ENCODE measurements around the gene PARD3B.
A peak's percentile ranks its signal among the peaks of the same experiment; 100 is the strongest.

PARD3B gene

GRCh38 chr2:204529795-204530463 lies 15.3 kb upstream of the PARD3B start:
- DNase-seq (ENCODE audit: low read depth) = no peak
- no peak for TF ChIP-seq CTCF (IDR thresholded peaks at IDR 0.05; ENCODE audit: low read length, missing control alignments)
- H3K4me3 ChIP-seq (replicated peaks; ENCODE audit: low read depth, low read length) = no peak overlapping the region

- H3K4me3 ChIP-seq (replicated peaks; ENCODE audit: low read depth, low read length) = no peak overlapping the region
- TF ChIP-seq CTCF (IDR thresholded peaks at IDR 0.05; ENCODE audit: low read length, missing control alignments) = no peak
- no peak for DNase-seq (ENCODE audit: low read depth)
These were observed 14.8 kb upstream of the PARD3B start for GRCh38 chr2:204530464-204530805.

- TF ChIP-seq CTCF (IDR thresholded peaks at IDR 0.05; ENCODE audit: low read length, missing control alignments) = no peak
- no peak overlapping the region for H3K4me3 ChIP-seq (replicated peaks; ENCODE audit: low read depth, low read length)
- DNase-seq (ENCODE audit: low read depth) = no peak
These were observed 11.5 kb upstream of the PARD3B start for GRCh38 chr2:204533629-204534370.

- no peak for TF ChIP-seq CTCF (IDR thresholded peaks at IDR 0.05; ENCODE audit: low read length, missing control alignments)
- no peak for DNase-seq (ENCODE audit: low read depth)
These were observed 9.9 kb upstream of the PARD3B start for GRCh38 chr2:204535356-204535755.

GRCh38 chr2:204535764-204536163 lies 9.5 kb upstream of the PARD3B start:
- no peak for DNase-seq (ENCODE audit: low read depth)
- no peak for TF ChIP-seq CTCF (IDR thresholded peaks at IDR 0.05; ENCODE audit: low read length, missing control alignments)
- H3K4me3 ChIP-seq (replicated peaks; ENCODE audit: low read depth, low read length) = no peak overlapping the region

More at GRCh38 chr2:204535356-204535755, 9.9 kb upstream of the PARD3B start:
- H3K4me3 ChIP-seq (replicated peaks; ENCODE audit: low read depth, low read length) = no peak overlapping the region

- no peak for TF ChIP-seq CTCF (IDR thresholded peaks at IDR 0.05; ENCODE audit: low read length, missing control alignments)
- H3K4me3 ChIP-seq (replicated peaks; ENCODE audit: low read depth, low read length) = peak overlapping the region; percentile 33
- peak; percentile 61 for DNase-seq (ENCODE audit: low read depth)
These were observed 6.9 kb upstream of the PARD3B start for GRCh38 chr2:204538182-204539018.

Measured in fibroblast of pulmonary artery (primary cell).